CD4-positive, alpha-beta T cell treated with Interleukin-4 for 4 hours (primary cell): ENCODE data around the gene ERGIC1.

ENCODE experiments used
- DNase-seq: peaks from one replicate; pipeline ENCODE4 v3.0.0-alpha.2; 2020

ERGIC1 gene

GRCh38 chr5:172999372-172999973, 165.4 kb downstream of the ERGIC1 start:
- no peak for DNase-seq

DNA sequence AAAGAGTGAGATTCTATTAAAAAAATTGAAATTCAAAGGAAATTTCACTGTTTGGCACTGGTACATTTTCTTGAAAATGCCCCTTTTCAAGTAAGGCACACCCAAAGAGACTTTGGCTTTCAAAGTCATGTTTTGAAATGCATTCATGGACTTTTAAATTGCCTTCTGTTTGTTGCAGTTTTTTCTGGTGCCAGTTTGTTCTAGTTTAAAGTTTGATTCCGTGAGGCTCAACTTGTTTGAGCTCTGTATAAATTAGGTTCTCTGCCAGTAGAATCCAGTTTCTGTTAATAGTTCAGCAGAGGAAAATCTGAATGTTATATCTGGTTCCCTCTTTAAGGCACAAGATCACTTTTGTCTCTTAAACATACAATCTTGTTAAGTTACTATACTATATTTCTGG, 165.9 kb downstream of the ERGIC1 start:
- DNase-seq, result no peak

DNA sequence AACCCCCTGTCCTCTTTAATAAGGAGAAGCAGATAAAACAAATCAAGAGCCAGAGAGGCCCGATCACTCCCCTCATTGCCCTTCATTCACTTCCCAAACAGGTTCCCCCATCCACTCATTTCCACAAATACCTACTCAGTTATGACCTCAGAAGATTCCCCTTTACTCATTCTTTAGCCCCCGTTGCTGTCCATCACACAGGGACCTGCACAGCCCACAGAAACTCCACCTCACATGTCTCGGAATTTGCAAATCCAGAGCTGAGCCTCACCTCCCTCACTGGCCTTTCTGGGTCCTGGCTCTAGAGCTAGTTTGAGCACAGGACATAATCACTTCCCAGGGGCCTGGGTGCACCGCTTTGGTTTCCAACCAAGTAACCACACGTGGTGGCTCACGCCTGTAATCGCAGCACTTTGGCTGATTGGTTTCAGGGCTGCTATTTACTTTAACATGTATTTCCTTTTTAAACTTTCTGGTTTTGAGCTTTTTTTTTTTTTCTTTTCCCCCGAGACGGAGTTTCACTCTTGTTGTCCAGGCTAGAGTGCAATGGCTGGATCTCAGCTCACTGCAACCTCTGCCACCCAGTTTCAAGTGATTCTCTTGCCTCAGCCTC, 167.3 kb downstream of the ERGIC1 start:
- DNase-seq, result no peak
